ENCODE results near the gene ABR. TPM values are rescaled to one million over a fixed set of nuclear protein-coding genes. Genes with fewer than 3 reads are reported as not detected.

Gene ABR
- total RNA-seq, 1 experiment from 2014 or later = 35.4 TPM

DNA sequence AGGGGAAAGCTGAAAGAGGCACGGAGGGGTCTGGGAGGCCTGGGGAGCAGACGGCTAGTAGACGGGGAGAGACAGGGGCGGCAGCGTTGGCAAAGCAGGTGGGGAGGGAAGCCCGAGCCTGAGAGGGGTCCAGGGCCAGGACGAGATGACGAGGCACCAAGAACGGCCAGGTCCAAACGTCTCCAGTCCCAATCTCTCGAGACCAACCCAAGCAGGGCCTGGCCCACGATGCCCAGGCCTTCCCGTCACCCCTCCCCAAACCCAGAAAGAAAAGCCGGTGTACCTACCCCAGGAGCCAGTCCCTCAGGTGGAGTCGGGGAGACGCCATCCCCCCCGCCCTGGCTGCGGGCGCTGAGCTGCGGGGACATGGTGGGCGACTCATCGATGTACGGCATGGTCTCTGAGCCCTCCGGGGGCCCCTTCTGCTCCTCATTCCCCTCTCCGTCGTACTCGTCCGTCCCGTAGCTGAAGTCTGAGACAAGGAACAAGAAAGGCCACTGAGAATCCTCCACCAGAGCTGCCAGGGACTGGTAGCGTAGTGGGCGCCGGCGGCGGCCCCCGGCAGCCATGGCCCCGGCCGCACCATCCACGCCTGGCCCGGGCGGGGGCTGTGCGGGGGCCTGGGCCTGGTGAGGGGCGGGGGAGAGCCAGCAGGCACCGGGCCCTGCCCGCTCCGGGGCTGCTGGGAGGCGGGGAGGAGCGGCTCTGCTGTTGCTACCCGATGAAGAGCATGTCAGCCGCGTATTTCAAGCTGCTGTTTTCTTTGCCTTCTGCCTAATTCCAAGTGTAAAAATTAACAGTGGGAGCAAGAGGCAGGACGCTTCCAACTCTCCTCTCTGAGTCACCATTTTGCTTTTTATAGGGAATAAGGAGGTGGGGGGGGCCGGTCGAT lies 54.6 kb downstream of the ABR start:
- H3K4me3 ChIP-seq (ENCODE audit: low read length) = no peak overlapping the region
- intact Hi-C loops (cut with micrococcal nuclease) = no loop called here

DNA sequence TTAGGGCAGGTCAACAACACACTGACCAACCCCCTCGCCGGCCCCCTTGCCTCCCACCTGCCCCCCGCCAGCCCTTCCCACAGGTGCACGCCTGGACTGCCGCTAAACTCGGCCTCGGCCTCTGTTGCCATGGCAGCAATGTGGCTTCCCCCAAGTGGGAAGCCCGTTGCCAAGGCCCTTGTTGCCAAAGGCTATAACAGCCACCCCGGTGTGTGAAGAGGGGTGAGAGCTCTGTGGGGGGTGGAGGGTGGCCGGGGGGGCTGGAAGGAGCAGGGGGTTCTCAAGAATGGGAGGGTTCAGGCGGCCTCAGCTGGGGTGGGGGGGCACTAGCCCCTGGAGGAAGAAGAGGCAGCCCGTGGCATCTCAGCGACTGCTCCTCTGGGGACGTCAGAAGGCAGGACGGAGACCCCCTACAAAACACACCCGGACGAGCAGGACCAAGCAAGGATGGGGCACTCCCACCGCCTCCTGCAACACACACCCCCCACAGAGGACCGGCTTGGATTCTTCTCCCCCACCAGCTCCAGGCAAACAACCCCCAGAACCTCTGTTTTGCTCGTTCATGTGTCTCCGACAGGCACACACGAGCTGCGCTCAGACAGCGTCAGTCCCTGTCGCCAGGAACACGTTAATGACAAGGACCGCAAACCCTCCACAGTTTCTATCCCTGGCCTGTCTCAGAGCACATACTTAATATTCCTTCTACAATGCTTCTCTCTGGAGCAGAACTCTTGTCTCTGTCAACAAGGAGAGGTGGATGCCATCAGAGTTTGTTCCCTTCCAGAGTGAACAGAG lies 55.7 kb downstream of the ABR start:
- no peak for ATAC-seq
- H3K4me2 ChIP-seq (ENCODE audit: low read length) = no peak overlapping the region
- H3K27ac ChIP-seq (ENCODE audit: low read length) = no peak overlapping the region
- no peaks in the 10 kb centered on the region for H3K79me2 ChIP-seq (ENCODE audit: low read length)
- no peak for DNase-seq
- TF ChIP-seq, protein P1, sequence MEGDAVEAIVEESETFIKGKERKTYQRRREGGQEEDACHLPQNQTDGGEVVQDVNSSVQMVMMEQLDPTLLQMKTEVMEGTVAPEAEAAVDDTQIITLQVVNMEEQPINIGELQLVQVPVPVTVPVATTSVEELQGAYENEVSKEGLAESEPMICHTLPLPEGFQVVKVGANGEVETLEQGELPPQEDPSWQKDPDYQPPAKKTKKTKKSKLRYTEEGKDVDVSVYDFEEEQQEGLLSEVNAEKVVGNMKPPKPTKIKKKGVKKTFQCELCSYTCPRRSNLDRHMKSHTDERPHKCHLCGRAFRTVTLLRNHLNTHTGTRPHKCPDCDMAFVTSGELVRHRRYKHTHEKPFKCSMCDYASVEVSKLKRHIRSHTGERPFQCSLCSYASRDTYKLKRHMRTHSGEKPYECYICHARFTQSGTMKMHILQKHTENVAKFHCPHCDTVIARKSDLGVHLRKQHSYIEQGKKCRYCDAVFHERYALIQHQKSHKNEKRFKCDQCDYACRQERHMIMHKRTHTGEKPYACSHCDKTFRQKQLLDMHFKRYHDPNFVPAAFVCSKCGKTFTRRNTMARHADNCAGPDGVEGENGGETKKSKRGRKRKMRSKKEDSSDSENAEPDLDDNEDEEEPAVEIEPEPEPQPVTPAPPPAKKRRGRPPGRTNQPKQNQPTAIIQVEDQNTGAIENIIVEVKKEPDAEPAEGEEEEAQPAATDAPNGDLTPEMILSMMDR (conservative IDR thresholded peaks at IDR 0.05; ENCODE audit: low read depth, low read length) = no peak
- TF ChIP-seq EZH2phosphoT487 (IDR thresholded peaks at IDR 0.05; ENCODE audit: borderline replicate concordance, low read length) (no peak), EZH2 (IDR thresholded peaks at IDR 0.05; ENCODE audit: low read length, unreplicated experiment) (no peak)
- no peaks in the 10 kb centered on the region for H4K20me1 ChIP-seq (ENCODE audit: low read length)
- no peak overlapping the region for H3K9ac ChIP-seq (ENCODE audit: low read length)
- BruUV-seq (replicated peaks) = no TSS peak
- no peak overlapping the region for H3K4me3 ChIP-seq (ENCODE audit: low read length)
- no peaks in the 10 kb centered on the region for H3F3A ChIP-seq (ENCODE audit: low read length, unreplicated experiment)
- H3K36me3 ChIP-seq (ENCODE audit: low read depth, low read length) = no peaks in the 10 kb centered on the region
- CTCF ChIA-PET = no interaction called here
- no peaks in the 10 kb centered on the region for H3K9me2 ChIP-seq (replicated peaks; ENCODE audit: low read length)
- POLR2A ChIA-PET (ENCODE audit: unreplicated experiment) = no interaction called here
- H3K9me3 ChIP-seq (ENCODE audit: low read length) = no peaks in the 10 kb centered on the region
- H3K4me1 ChIP-seq (ENCODE audit: insufficient read depth, low read length) = peaks cover 8% of the 10 kb centered on the region
- intact Hi-C loops (cut with micrococcal nuclease) = loop anchor here (2.0 kb wide), 1 partner anchor 63 kb away; no protein-coding TSS in a partner anchor
- no peak overlapping the region for H2AFZ ChIP-seq (ENCODE audit: low read length)
- no peaks in the 10 kb centered on the region for H3K27me3 ChIP-seq (ENCODE audit: low read length)

More for the DNA sequence above, 54.6 kb downstream of the ABR start:
- CTCF ChIA-PET = interaction anchor here (0.6 kb wide), 1 partner anchor 67 kb away, joined by 3 read pairs; no protein-coding TSS in a partner anchor
- BruUV-seq (replicated peaks) = no TSS peak
- no peaks in the 10 kb centered on the region for H3F3A ChIP-seq (ENCODE audit: low read length, unreplicated experiment)
- no peaks in the 10 kb centered on the region for H3K79me2 ChIP-seq (ENCODE audit: low read length)
- TF ChIP-seq, protein P1 (conservative IDR thresholded peaks at IDR 0.05; ENCODE audit: low read depth, low read length) = no peak
- TF ChIP-seq EZH2phosphoT487 (IDR thresholded peaks at IDR 0.05; ENCODE audit: borderline replicate concordance, low read length) (no peak), EZH2 (IDR thresholded peaks at IDR 0.05; ENCODE audit: low read length, unreplicated experiment) (no peak)
- H3K4me2 ChIP-seq (ENCODE audit: low read length) = no peak overlapping the region
- H3K4me1 ChIP-seq (ENCODE audit: insufficient read depth, low read length) = peaks cover 8% of the 10 kb centered on the region
- H3K27me3 ChIP-seq (ENCODE audit: low read length) = no peaks in the 10 kb centered on the region
- no peaks in the 10 kb centered on the region for H3K9me2 ChIP-seq (replicated peaks; ENCODE audit: low read length)
- H3K9me3 ChIP-seq (ENCODE audit: low read length) = no peaks in the 10 kb centered on the region
- H3K9ac ChIP-seq (ENCODE audit: low read length) = no peak overlapping the region
- no peaks in the 10 kb centered on the region for H3K36me3 ChIP-seq (ENCODE audit: low read depth, low read length)
- POLR2A ChIA-PET (ENCODE audit: unreplicated experiment) = no interaction called here
- H4K20me1 ChIP-seq (ENCODE audit: low read length) = no peaks in the 10 kb centered on the region
- ATAC-seq (no peak), DNase-seq (no peak)
- H2AFZ ChIP-seq (ENCODE audit: low read length) = no peak overlapping the region
- no peak overlapping the region for H3K27ac ChIP-seq (ENCODE audit: low read length)
